Kidney epithelial cell (primary cell): ENCODE results near the gene PRC1. TPM values are rescaled to one million over a fixed set of nuclear protein-coding genes. Genes with fewer than 3 reads are reported as not detected.

Experiments
- DNase-seq: peaks from one replicate; pipeline ENCODE4 v3.0.0-alpha.2; 2010; ENCODE audit warnings: low read depth
- H3K27me3 ChIP-seq: 2 replicates; pipeline ENCODE4 v1.6.0; 2011; ENCODE audit warnings: low read length; ENCODE audit not compliant: control insufficient read depth, insufficient read depth
- H3K36me3 ChIP-seq: 2 replicates; pipeline ENCODE4 v1.5.1; 2011; ENCODE audit warnings: low read length; ENCODE audit not compliant: control insufficient read depth, insufficient read depth
- H3K4me3 ChIP-seq: 2 replicates; pipeline ENCODE4 v1.5.1; 2011; ENCODE audit warnings: low read depth, mild to moderate bottlenecking, control low read depth, low read length
- total RNA-seq: library from RNA; depleted of rRNA; stranded (reverse); fragments of >200 nt; gene quantifications from 2 replicates; pipeline ENCODE4 v1.2.3, GENCODE V29; 2015
- TF ChIP-seq, protein P1 (sequence below): IDR thresholded peaks from 2 replicates; pipeline ENCODE4 v1.5.1; 2011; ENCODE audit warnings: mild to moderate bottlenecking, moderate library complexity, low read length, control low read depth, inconsistent platforms; ENCODE audit not compliant: insufficient read depth, poor library complexity, severe bottlenecking

Gene PRC1
- total RNA-seq, 1 donor from 2014 or later = 17.0 TPM

DNA sequence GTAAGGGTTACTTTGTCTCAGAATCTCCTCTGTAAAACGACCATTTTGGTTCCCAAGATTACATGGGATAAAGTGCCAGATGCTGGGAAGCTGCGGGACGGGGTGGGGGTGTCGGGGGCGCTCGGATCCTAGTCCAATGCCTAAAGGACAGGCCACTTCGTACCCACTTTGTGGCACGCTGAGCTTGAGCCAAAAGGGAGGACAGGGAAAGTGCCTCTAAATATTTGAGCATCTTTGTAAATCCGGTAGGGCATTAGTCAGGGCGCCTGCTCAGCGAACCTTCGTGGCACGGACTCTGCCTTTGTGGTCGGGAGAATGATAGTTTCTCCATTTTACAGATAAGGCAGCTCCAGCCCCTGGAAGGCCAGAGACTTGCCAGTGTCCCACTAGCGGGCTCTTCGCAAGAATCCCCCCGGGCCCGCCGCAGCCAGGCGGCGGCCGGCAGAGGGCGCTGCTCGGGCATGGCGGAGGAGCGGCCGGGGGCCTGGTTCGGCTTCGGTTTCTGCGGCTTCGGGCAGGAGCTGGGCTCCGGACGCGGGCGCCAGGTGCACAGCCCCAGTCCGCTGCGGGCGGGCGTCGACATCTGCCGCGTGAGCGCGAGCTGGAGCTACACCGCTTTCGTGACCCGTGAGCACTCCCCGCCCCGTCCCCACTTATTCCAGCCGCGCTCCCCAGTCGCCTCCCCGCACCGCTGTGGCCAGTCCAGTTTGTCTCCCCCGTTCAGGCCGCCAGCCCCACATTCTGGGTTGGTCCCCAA is 37.9 kb downstream of the PRC1 start:
- TF ChIP-seq, protein P1, sequence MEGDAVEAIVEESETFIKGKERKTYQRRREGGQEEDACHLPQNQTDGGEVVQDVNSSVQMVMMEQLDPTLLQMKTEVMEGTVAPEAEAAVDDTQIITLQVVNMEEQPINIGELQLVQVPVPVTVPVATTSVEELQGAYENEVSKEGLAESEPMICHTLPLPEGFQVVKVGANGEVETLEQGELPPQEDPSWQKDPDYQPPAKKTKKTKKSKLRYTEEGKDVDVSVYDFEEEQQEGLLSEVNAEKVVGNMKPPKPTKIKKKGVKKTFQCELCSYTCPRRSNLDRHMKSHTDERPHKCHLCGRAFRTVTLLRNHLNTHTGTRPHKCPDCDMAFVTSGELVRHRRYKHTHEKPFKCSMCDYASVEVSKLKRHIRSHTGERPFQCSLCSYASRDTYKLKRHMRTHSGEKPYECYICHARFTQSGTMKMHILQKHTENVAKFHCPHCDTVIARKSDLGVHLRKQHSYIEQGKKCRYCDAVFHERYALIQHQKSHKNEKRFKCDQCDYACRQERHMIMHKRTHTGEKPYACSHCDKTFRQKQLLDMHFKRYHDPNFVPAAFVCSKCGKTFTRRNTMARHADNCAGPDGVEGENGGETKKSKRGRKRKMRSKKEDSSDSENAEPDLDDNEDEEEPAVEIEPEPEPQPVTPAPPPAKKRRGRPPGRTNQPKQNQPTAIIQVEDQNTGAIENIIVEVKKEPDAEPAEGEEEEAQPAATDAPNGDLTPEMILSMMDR = peak; percentile 60
- H3K4me3 ChIP-seq = peak overlapping the region; percentile 67
- H3K27me3 ChIP-seq = no peaks in the 10 kb centered on the region
- no peak for DNase-seq
- H3K36me3 ChIP-seq = no peaks in the 10 kb centered on the region

DNA sequence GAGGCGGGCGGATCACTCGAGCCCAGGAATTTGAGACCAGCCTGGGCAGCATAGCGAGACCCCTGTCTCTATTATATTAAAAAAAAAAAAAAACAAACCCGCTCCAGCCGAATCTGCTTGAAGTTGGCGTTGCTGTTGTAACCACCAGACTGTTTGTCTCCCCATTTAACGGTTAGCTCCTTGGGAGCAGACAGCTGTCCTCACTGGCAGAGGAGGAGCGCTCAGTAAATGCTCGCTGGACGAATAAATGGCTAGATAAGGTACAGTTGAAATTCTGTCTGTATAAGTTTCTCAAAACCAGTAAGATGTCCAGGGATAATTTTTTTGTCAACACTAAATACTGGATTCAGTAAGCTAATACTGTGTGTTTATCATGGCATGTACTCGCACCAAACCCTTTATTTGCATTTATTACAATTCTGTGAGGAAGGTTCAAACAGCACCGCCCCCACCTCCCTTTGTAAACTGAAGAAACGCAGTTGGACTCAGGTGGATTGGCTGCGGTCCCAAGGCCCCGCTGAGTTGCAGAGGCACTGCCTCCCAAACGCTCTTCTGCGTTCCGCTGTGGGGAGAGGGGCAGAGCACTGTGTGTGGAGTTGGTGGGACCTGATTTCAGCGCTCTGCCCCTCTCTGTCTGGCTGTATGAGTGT is 38.6 kb downstream of the PRC1 start:
- no peaks in the 10 kb centered on the region for H3K36me3 ChIP-seq

DNA sequence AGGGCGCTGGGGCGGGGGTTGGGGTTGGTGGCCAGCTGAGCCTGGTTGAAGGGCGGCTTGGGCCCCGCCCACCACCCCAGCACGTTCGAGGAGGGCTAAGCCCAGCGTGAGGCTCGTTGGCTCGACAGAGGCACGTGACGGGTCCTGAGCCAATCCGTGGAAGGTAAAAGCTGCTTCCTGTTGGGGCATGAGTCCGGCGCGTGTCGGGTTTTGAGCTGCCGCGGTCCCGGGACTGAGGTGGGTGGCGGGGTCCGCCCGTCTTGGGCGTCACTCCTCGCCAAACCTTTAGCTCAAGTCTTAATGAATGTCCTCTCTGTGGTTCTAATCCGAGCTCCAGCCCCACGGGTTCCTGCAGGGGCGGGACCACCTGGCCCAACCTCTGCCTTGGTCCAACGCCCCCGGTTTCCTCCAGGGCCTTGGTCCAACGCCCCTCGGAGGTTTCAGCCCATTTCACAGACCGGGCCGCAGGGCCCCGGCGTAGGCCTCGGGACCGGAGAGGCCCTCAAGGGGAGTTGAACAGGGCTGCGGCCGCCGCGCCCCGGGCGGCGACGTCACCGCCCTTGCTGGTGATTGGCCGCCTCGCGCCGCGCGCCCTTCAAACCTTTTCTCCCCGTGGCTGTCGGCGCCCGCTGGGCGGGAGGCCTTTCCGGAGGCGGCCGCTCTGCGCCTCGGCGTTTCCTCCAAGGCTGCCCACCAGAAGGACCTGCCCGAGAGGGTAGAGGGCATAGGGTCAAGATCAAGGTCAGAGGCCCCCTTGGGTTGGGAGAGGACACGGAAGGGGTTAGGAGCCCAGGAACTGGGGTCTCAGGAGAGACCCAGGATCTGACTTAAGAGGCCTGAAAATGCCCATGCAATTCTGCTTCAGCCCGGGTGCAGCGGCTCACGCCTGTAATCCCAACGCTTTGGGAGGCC is 39.4 kb downstream of the PRC1 start, which contains the start of gene RCCD1:
Gene RCCD1, plus strand, starts transcription at position 173 of the 912 bp plus-strand sequence. CDS start 1,851 bp downstream, outside the sequence.
- DNase-seq = peak; percentile 85
- peak within 1 kb of the TSS; percentile 77 for H3K4me3 ChIP-seq
- TF ChIP-seq, protein P1 = no peak
- no peaks in the 10 kb centered on the region for H3K27me3 ChIP-seq
- H3K36me3 ChIP-seq = peaks cover 2% of the 10 kb centered on the region

More for the DNA sequence above, 38.6 kb downstream of the PRC1 start:
- Histone ChIP-seq H3K27me3 (no peaks in the 10 kb centered on the region), H3K4me3 (peak overlapping the region; percentile 77)
- no peak for DNase-seq
- TF ChIP-seq, protein P1 = no peak

DNA sequence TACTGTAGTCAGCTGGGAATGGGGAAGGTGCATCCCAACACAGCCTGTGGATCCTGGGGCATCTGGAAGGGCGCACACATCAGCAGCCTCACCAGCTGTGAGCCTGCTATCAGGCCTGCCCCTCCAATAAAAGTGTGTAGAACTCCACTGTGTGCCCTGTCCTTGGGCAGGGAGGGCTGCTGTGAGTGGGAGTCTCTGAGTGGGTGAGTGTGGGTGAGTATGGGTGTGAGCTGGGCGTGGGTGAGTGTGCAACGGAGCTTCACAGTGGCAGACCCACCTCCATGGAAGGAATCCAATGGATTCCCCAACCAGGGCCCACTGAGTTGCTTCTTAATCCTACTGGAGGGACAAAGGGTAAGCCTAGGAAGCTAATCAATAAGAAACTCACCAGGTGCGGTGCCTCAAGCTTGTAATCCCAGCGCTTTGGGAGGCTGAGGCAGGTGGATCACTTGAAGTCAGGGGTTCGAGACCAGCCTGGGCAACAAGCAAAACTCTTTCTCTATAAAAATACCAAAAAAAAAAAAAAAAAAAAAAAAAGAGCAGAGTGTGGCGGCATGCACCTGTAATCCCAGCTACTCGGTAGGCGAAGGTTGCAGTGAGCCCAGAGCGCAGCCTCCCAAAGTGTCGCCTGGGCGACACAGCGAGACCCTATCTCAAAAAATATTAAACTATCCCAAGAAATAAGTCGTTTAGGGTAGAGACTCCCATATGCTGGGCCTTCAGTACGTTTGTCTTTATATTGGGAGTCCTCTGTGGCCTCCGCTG is 40.2 kb downstream of the PRC1 start:
- TF ChIP-seq, protein P1 = no peak
- H3K36me3 ChIP-seq = peaks cover 2% of the 10 kb centered on the region
- H3K4me3 ChIP-seq = no peak overlapping the region
- no peaks in the 10 kb centered on the region for H3K27me3 ChIP-seq
- DNase-seq = no peak
